CD4-positive, alpha-beta T cell treated with Interleukin-1 beta for 1 hour (primary cell): ENCODE results near the gene MDP1.
A peak's percentile ranks its signal among the peaks of the same experiment; 100 is the strongest.

Experiments used
- DNase-seq, 2 donors: peaks; one replicate each; pipeline ENCODE4 v3.0.0-alpha.2; 2020 to 2022

MDP1 gene

DNA sequence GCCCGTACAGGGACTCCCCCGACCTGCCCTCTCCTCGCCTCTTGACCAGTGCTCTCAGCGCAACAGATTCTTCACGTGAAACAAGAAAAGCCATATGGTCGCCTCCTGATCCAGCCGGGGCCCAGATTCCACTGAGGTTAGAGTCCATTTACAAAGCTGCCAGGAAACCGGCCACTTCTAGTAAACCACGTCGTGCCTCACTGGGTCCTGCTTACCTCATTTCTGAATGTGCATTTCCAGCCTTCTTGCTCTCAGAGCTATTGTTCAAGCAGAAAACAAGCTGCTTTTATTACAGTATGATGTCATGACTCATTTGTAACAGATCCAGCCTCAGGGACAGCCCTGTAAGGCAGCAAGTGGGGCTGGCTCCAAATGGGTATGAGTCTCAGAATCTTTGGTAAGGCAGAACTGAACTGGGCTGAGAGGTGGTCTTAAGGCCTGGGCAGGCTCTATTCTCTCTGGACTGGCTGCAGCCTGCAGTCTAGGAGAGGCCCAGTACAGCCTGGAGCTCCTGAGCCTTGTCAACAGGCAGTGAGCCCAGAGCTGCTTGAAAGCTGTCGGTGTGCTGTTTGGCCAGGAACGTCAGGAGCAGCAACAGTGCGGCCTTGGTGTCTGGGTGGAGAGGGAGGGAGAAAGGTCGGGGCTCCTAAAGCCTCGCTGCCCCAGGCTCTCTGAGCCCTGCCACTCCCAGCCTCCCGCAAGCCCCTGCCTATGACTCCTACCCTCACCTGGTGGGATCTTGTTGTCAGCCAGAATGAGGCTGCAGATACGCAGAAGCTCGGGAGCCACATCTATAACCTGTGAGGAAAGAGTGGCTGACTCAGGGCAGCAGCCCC lies 35.7 kb downstream of the MDP1 start:
- no peak for DNase-seq

DNA sequence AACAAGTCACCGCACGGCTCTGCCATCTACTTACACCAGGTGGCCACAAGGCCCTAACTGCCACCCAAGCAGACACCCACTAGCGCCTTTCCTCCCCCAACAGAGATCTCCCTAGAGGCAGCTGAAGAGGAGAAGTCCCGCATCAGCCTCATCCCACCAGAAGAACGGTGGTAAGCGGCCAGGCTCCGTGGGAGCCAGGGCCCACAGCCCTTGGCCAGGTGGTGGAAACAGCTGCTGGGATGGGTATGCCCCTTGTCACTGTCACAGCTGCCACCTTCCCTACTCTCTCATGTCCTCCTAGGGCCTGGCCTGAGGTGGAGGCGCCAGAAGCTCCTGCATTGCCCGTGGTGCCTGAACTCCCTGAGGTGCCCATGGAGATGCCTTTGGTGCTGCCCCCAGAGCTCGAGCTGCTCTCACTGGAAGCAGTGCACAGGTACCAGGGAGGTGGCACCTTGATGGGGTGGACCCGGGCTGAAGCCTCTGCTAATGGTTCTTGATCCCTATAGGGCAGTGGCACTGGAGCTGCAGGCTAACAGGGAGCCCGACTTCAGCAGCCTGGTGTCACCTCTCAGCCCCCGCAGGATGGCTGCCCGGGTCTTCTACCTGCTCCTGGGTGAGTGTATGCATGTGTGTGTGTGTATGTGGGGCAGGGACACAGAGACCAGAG lies 36.4 kb downstream of the MDP1 start:
- DNase-seq, result no peak

DNA sequence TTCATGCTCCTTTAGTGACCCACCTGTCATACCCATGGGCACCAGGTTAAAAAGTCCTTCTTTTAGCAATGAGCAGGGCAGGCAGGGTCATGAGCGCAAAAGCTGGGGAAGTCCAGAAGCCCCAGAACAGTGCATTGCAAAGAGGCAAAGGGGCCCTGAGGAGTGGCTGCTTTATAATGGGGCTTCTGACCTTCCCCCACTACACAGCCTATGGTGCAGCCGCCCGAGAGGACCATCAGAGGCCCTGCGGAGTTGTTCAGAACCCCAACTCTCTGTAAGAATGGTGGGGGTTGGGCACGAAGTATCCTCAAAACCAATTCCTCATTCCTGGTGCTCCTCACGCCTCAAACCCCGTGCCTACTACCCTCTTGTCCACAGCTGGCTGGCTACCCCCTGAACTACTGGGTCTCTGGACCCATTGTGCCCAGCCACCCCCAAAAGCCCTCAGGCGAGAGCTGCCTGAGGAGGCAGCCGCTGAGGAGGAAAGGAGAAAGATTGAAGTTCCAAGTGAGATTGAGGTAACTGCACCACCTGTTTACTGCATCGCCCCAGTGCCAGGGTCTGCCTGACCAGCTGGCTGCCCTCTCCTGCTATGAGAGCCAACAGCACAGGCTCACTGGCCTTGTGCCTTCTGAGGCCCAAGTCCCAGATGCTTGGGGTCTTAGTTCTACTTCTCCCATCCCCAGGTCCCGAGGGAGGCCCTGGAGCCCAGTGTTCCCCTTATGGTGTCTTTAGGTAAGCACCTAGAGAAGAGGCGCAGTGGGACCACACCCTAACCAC lies 37.3 kb downstream of the MDP1 start:
- DNase-seq, result no peak

DNA sequence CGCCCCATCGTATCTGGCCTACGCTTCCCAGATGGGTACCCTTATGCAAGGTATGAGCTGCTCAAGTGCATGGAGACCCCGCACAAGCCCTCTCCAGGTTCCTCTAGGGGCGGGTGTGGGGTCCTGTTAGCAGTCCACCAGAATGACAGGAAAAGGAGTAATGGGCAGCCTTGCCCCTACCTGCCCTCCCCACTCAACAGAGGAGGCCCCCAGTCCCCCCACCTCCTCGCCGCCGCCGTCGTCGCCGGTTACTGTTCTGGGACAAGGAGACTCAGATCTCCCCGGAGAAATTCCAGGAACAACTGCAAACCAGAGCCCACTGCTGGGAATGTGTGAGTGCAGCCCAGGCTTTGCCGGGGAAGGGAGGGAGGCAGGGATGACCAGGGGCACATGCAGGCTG lies 38.0 kb downstream of the MDP1 start:
- no peak for DNase-seq

DNA sequence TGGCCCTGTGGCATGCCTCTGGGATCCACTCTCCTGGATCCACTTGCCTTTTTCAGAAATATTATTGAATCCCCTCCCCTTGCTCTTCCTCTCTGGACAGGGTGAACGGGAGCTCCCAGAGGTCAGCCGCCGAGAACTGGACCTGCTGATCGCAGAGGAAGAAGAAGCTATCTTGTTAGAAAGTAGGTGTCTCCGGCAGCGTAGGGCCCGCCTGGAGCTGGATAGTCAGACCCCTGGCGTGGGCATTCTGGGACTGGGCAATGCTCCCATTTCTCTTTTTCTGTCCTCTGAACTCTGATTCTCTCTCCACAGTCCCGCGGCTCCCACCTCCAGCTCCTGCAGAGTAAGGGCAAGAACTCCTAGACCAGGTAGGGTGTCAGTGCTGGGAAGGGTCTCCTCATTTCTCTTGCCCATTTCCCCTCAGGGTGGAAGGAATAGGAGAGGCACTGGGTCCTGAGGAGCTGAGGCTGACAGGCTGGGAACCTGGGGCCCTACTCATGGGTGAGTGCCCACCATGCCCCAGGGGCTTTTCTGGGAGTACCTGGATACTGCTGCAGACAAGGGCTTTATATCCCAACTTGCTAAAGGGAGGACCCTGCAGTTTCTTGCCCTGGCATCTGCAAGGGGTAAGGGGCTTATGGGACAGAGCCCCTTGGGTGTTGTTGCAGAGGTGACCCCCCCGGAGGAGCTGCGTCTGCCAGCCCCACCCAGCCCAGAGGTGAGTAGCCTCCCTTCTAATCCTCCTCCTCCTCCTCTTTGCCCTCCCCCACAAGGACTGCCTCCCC lies 38.6 kb downstream of the MDP1 start:
- DNase-seq, result no peak

DNA sequence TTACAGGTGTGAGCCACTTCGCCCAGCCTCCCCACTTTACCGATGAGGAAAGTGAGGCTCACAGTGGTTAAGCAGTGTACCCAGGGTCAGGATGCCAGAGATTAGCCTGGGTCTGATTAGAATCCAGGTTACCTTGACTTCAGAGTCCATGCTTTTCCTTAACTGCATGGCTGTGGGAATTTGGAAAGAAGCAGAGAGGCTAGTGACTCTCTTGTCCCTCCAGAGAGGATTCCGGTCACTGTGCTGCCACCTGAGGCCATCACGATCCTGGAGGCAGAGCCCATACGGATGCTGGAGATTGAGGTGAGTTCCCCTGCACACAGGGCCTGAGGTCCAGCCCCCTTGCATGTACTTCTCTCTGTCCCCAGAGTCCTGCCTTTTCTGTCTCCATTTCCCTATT lies 39.3 kb downstream of the MDP1 start:
- DNase-seq, result no peak

DNA sequence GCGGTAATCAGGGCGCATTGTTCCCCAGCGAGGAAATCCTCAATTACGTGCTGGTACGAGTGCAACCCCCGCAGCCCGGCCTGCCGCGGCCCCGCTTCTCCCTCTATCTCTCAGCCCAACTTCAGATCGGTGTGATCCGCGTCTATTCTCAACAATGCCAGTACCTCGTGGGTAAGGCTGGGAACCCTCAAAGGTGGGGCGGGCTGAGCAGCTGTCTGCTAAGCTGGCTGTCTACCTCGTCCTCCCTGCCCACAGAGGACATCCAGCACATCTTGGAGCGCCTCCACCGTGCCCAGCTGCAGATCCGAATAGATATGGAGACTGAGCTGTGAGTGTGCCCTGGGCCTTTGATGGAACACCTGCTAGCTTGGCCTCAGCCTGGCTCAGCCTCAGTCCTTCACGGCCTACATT lies 43.0 kb downstream of the MDP1 start:
- DNase-seq, result no peak

DNA sequence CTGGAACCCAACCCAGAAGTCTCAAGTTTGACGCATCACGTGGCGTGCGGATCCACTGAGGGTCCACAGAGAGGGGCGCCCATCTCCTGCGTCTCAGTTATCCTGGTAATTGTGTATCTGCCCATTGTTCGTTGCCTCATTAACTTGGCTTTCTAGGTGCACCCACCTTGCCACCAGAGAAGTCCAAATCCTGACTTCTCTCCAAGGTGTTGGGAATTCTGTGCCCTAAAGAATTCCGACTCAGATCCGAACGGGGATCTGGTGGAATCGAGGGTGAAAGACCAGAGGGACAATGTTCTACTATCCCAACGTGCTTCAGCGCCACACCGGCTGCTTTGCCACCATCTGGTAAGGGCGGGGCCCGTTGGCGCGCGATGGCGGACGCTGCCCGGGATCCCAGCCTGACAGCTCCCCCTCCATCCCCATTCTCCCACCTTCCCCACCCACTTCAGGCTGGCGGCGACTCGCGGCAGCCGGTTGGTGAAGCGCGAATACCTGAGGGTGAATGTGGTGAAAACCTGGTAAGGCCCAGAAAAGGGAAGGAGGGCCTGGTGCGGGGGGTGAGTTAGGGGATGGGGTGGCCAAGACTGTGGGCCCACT lies 43.5 kb downstream of the MDP1 start:
- no peak for DNase-seq

DNA sequence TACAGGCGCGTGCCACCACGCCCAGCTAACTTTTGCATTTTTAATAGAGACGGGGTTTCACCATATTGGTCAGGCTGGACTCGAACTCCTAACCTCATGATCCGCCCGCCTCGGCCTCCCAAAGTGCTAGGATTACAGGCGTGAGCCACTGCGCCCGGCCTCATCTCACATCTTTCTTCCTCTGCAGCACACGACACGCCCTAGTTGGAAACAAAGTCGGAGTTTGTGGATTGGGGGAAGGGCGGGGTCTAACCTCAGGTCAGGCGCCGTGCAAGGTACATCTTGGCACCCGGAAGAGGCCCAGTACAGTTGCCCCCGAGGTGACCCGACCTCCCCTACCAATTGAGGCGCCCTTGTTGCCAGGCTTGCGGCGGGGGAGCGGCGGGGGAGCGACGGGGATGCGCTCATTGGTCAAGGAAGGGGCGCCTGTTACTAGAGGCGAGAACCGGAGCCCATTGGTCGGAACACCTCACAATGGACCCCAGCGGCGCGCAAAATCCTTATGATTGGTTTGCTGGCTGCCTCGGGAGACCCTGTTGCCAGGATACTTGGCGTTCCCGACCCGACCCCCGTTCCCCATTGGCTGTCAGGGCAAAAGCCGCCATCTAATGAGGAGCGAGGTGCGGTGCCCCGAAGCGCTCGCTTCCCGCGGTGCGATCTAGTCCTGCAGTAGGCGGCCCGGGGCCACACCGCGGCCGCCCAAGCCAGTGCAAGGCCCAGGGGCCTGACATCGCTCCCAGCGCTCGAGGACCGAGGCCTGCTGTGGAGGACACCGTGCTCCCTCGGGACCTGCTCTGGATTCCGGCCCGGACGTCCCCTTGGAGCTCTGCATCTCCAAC lies 44.2 kb downstream of the MDP1 start, which contains the start of gene REC8:
TSS of gene REC8 (plus strand) at position 659 of the 839 bp plus-strand sequence. CDS start 473 bp downstream, outside the sequence.
- DNase-seq, result peak; percentile 67 to 86

DNA sequence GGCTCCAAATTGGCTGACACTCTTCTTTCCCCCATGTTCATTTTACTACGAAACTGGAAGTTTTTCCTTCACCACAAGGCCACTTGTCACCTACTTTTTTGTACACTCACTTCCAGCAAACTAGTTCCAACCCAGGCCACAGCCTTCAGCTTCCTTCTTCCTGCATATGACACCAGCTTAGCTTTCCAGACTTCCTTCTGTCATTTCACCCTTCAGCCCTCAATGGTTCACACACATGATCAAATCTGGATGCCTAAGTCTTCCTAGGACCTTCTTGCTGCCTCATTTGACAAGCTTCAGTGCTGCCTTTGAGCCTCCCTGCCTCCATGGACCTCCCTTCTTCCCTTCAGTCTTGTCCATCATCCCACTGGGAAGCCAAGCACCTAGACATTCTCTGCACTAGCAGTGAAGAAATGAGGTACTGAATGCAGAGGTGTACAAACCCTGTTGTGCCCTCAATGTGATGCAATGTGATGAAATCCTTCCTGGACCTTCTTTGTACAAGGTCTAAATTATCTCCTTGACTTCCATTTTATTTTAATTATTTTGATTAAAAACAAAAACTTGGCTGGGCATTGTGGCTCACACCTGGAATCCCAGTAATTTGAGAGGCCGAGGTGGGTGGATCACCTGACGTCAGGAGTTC lies 48.3 kb downstream of the MDP1 start:
- no peak for DNase-seq

DNA sequence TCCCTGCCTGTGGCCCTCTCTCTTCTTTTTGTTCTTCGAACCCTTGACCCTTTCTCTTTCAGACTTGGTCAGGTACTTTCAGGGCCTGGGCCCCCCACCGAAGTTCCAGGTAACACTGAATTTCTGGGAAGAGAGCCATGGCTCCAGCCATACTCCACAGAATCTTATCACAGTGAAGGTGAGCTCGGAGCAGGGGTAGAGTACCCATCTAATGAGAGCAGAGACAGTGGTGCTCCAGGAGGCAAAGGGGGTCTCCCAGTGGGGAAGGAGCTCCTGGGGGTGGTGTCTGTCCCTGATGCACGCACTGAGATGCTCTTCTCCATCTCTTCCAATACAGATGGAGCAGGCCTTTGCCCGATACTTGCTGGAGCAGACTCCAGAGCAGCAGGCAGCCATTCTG lies 50.1 kb downstream of the MDP1 start:
- no peak for DNase-seq

DNA sequence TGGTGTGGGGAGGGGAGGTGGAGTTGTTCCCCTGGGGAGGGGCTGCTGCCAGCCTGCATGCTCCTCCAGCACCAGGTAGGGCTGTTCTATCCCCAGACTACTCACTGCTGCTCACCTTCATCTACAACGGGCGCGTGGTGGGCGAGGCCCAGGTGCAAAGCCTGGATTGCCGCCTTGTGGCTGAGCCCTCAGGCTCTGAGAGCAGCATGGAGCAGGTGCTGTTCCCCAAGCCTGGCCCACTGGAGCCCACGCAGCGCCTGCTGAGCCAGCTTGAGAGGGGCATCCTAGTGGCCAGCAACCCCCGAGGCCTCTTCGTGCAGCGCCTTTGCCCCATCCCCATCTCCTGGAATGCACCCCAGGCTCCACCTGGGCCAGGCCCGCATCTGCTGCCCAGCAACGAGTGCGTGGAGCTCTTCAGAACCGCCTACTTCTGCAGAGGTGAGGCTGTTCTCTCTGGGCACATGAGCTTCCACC lies 51.3 kb downstream of the MDP1 start:
- DNase-seq, result no peak
